Neural cell (in vitro differentiated cells): ENCODE data around the gene NCLN. TPM values are rescaled to one million over a fixed set of nuclear protein-coding genes. Genes with fewer than 3 reads are reported as not detected.
A peak's percentile ranks its signal among the peaks of the same experiment; 100 is the strongest.

ENCODE experiments used
- H2AFZ ChIP-seq: fragments of 200-600, 300-800 bp; sonication (generic), shearing (Covaris generic); 2 replicates; pipeline ENCODE4 v1.6.0; 2014; ENCODE audit warnings: low read depth, mild to moderate bottlenecking, antibody characterized with exemption, low read length, moderate library complexity
- H3F3A ChIP-seq: fragments of 200-600 bp; shearing (Covaris generic); 2 replicates; pipeline ENCODE4 v1.6.1; 2016; ENCODE audit warnings: mild to moderate bottlenecking, moderate library complexity, mixed read lengths, antibody characterized with exemption, low read length; ENCODE audit not compliant: insufficient read depth, poor library complexity, severe bottlenecking
- H3K27ac ChIP-seq: fragments of 200-600, 300-800 bp; sonication (generic), shearing (Covaris generic); 2 replicates; pipeline ENCODE4 v1.5.1; 2014; ENCODE audit warnings: mild to moderate bottlenecking, low read length, moderate library complexity
- H3K27me3 ChIP-seq: fragments of 300-800, 200-600 bp; sonication (generic), shearing (Covaris generic); 2 replicates; pipeline ENCODE4 v1.6.0; 2014; ENCODE audit warnings: mild to moderate bottlenecking, low read depth, low read length, moderate library complexity; ENCODE audit not compliant: insufficient read depth
- H3K36me3 ChIP-seq: fragments of 300-800, 200-600 bp; sonication (generic), shearing (Covaris generic); 2 replicates; pipeline ENCODE4 v1.5.1; 2014; ENCODE audit warnings: mild to moderate bottlenecking, antibody characterized with exemption, low read length, moderate library complexity; ENCODE audit not compliant: insufficient read depth
- H3K4me2 ChIP-seq: fragments of 300-800, 200-600 bp; sonication (generic), shearing (Covaris generic); 2 replicates; pipeline ENCODE4 v1.6.0; 2014; ENCODE audit warnings: mild to moderate bottlenecking, low read length
- H3K4me3 ChIP-seq: fragments of 300-800, 200-600 bp; sonication (generic), shearing (Covaris generic); 2 replicates; pipeline ENCODE4 v1.5.1; 2014; ENCODE audit warnings: mild to moderate bottlenecking, low read length, moderate library complexity
- H3K79me2 ChIP-seq: fragments of 200-600 bp; shearing (Covaris generic); replicated peaks from 2 replicates; pipeline ENCODE4 v1.6.0; 2014; ENCODE audit warnings: mild to moderate bottlenecking, low read length, moderate library complexity; ENCODE audit not compliant: insufficient read depth
- H3K9ac ChIP-seq: fragments of 300-800, 200-600 bp; sonication (generic), shearing (Covaris generic); 2 replicates; pipeline ENCODE4 v1.6.1; 2016; ENCODE audit warnings: mild to moderate bottlenecking, low read length, mixed read lengths
- H3K9me2 ChIP-seq: fragments of 200-600 bp; shearing (Covaris generic); 2 replicates; pipeline ENCODE4 v1.6.1; 2016; ENCODE audit warnings: mild to moderate bottlenecking, low read length, mixed read lengths; ENCODE audit not compliant: insufficient read depth
- H3K9me3 ChIP-seq: fragments of 200-600, 300-800 bp; sonication (generic), shearing (Covaris generic); 2 replicates; pipeline ENCODE4 v1.6.1; 2016; ENCODE audit warnings: mild to moderate bottlenecking, mixed run types, low read length, moderate library complexity, mixed read lengths
- H4K20me1 ChIP-seq: fragments of 200-600 bp; shearing (Covaris generic); 2 replicates; pipeline ENCODE4 v1.6.1; 2016; ENCODE audit warnings: mild to moderate bottlenecking, mixed run types; ENCODE audit not compliant: insufficient read depth
- EP300 ChIP-seq: fragments of 450-650 bp; conservative IDR thresholded peaks from 2 replicates; pipeline ENCODE4 v1.6.1; 2014; ENCODE audit warnings: antibody characterized with exemption, mild to moderate bottlenecking, moderate library complexity; ENCODE audit not compliant: poor library complexity, severe bottlenecking
- EZH2 ChIP-seq: fragments of 200-600, 300-800 bp; shearing (Covaris generic), sonication (generic); IDR thresholded peaks from 2 replicates; pipeline ENCODE4 v1.6.1; 2014; ENCODE audit warnings: antibody characterized with exemption, low read length, borderline replicate concordance, mild to moderate bottlenecking; ENCODE audit not compliant: insufficient read depth, poor library complexity, severe bottlenecking
- MXI1 ChIP-seq: fragments of 450-650 bp; conservative IDR thresholded peaks from 2 replicates; pipeline ENCODE4 v1.6.1; 2014; ENCODE audit warnings: antibody characterized with exemption, mild to moderate bottlenecking; ENCODE audit not compliant: poor library complexity, severe bottlenecking
- POLR2AphosphoS5 ChIP-seq: IDR thresholded peaks from 2 replicates; pipeline ENCODE4 v1.6.1; 2012
- RAD21 ChIP-seq: fragments of 450-650 bp; conservative IDR thresholded peaks from 2 replicates; pipeline ENCODE4 v1.6.1; 2014; ENCODE audit warnings: antibody characterized with exemption, mild to moderate bottlenecking, moderate library complexity
- SMC3 ChIP-seq: fragments of 450-650 bp; conservative IDR thresholded peaks from 2 replicates; pipeline ENCODE4 v1.6.1; 2014; ENCODE audit warnings: antibody characterized with exemption, mild to moderate bottlenecking, moderate library complexity; ENCODE audit not compliant: poor library complexity
- TAF1 ChIP-seq: IDR thresholded peaks from 2 replicates; pipeline ENCODE4 v1.6.1; 2012; ENCODE audit warnings: low read depth
- polyA plus RNA-seq: library from polyadenylated mRNA; depleted of rRNA; stranded (reverse); fragments of >200 nt; gene quantifications from 2 replicates; pipeline ENCODE4 v1.2.3, GENCODE V29; 2014
- TF ChIP-seq, protein P1 (sequence below): IDR thresholded peaks from 2 replicates; pipeline ENCODE4 v1.6.1; 2012; ENCODE audit warnings: borderline replicate concordance
- TF ChIP-seq, protein P2 (sequence below): fragments of 450-650 bp; IDR thresholded peaks from 2 replicates; pipeline ENCODE4 v1.5.1; 2014; ENCODE audit warnings: antibody characterized with exemption, mild to moderate bottlenecking, moderate library complexity; ENCODE audit not compliant: poor library complexity, severe bottlenecking

Gene NCLN
- polyA plus RNA-seq, 1 donor from 2014 or later, result 23.5 TPM

DNA sequence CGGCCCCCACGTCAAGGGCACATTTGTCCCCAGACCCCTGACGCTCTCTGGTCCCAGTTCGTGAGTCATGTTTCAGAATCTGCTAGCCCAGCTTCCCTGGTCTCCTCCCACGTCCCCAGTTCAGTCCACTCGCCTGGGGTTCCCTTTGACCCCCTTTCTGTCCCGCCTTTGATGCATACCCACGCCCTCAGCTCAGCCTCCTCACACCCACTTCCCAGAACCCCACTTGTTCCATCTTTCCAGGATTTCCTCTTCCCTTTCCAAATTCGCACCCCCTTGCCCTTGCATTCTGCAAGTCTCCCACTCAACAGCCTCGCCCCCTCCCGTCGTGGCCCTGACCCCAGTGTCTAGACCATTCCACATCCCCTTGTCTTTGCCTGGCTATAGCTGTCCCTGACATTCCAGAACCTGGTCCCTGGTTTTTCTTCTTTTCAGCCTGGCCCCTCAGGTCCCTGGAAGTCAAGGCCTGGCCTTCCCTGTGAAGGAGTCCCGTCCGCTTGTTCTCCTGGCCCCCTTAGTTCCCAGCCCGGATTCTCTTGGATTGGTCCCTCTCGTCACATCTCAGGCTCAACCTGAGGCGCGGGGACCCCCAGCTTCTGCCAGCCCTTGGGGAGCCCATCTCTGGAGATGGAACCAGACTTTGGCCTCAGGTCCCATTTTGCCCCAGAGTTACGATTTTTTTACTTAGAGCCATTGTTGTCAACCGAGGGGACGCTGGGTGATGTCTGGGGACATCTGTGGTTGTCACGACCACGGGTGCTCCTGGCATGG is 1.3 kb downstream of the NCLN start:
- Histone ChIP-seq H2AFZ (no peak overlapping the region), H3K9me3 (no peaks in the 10 kb centered on the region), H3K36me3 (no peaks in the 10 kb centered on the region), H3K9ac (peak overlapping the region; percentile 72), H4K20me1 (no peaks in the 10 kb centered on the region), H3K27me3 (no peaks in the 10 kb centered on the region), H3K4me2 (peak overlapping the region; percentile 78), H3K9me2 (no peaks in the 10 kb centered on the region), H3K79me2 (peaks cover 10% of the 10 kb centered on the region), H3K4me3 (peak overlapping the region; percentile 98), H3K27ac (no peak overlapping the region), H3F3A (no peaks in the 10 kb centered on the region)
- TF ChIP-seq, protein P1, sequence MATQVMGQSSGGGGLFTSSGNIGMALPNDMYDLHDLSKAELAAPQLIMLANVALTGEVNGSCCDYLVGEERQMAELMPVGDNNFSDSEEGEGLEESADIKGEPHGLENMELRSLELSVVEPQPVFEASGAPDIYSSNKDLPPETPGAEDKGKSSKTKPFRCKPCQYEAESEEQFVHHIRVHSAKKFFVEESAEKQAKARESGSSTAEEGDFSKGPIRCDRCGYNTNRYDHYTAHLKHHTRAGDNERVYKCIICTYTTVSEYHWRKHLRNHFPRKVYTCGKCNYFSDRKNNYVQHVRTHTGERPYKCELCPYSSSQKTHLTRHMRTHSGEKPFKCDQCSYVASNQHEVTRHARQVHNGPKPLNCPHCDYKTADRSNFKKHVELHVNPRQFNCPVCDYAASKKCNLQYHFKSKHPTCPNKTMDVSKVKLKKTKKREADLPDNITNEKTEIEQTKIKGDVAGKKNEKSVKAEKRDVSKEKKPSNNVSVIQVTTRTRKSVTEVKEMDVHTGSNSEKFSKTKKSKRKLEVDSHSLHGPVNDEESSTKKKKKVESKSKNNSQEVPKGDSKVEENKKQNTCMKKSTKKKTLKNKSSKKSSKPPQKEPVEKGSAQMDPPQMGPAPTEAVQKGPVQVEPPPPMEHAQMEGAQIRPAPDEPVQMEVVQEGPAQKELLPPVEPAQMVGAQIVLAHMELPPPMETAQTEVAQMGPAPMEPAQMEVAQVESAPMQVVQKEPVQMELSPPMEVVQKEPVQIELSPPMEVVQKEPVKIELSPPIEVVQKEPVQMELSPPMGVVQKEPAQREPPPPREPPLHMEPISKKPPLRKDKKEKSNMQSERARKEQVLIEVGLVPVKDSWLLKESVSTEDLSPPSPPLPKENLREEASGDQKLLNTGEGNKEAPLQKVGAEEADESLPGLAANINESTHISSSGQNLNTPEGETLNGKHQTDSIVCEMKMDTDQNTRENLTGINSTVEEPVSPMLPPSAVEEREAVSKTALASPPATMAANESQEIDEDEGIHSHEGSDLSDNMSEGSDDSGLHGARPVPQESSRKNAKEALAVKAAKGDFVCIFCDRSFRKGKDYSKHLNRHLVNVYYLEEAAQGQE, result no peak
- TF ChIP-seq POLR2AphosphoS5, result no peak
- no peak for TF ChIP-seq EP300
- TF ChIP-seq, protein P2, sequence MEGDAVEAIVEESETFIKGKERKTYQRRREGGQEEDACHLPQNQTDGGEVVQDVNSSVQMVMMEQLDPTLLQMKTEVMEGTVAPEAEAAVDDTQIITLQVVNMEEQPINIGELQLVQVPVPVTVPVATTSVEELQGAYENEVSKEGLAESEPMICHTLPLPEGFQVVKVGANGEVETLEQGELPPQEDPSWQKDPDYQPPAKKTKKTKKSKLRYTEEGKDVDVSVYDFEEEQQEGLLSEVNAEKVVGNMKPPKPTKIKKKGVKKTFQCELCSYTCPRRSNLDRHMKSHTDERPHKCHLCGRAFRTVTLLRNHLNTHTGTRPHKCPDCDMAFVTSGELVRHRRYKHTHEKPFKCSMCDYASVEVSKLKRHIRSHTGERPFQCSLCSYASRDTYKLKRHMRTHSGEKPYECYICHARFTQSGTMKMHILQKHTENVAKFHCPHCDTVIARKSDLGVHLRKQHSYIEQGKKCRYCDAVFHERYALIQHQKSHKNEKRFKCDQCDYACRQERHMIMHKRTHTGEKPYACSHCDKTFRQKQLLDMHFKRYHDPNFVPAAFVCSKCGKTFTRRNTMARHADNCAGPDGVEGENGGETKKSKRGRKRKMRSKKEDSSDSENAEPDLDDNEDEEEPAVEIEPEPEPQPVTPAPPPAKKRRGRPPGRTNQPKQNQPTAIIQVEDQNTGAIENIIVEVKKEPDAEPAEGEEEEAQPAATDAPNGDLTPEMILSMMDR, result no peak
- TF ChIP-seq EZH2, result no peak
- no peak for TF ChIP-seq MXI1
- TF ChIP-seq SMC3, result no peak
- no peak for TF ChIP-seq TAF1
- TF ChIP-seq RAD21, result no peak

DNA sequence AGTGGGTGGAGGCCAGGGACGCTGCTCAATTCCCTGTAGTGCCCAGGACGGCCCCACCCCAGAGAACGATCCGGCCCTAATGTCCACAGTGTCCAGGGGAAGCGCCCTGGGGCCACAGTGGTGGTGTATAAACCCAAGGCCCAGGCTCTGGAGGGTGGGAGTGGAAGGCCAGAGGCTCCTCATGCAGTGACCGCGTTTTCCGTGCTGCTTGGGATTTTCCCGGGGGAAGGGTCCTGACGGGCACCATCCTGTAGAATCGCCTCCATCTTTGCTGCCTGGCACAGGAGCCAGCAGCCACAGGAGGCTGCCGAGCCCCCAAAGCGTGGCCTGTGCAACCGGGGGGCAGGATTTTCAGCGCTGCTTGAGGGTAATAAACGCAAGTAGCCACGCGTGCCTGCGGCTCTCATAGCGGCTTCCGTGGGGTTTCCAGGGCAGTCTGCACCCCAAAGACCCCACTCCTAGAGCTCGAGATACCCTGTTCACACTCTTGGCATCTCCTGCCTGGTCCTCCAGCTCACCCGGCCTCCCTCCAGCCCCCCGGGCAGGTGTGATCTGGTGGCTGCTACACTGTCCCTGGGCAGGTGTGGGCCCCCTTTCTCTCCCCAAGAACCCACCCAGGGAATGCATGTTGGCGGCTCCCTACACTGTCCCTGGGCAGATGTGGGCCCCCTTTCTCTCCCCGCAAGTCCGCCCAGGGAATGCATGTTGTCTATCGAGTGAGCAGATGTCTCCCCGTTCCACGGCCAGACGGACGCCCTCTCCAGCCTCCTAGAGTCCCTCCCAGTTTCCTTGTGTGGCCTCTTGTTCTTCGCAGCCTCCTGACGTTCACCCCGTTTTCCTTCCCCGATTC is 2.2 kb downstream of the NCLN start:
- H2AFZ ChIP-seq, result no peak overlapping the region
- H3K79me2 ChIP-seq, result peaks cover 10% of the 10 kb centered on the region
- no peaks in the 10 kb centered on the region for H3K9me2 ChIP-seq
- no peak overlapping the region for H3K4me2 ChIP-seq
- H3F3A ChIP-seq, result no peaks in the 10 kb centered on the region
- H3K27me3 ChIP-seq, result no peaks in the 10 kb centered on the region
- no peak overlapping the region for H3K9ac ChIP-seq
- peak overlapping the region; percentile 98 for H3K4me3 ChIP-seq
- H3K36me3 ChIP-seq, result no peaks in the 10 kb centered on the region
- TF ChIP-seq RAD21 (no peak), POLR2AphosphoS5 (no peak), SMC3 (no peak)
- TF ChIP-seq, protein P1, result no peak
- TF ChIP-seq, protein P2, result no peak
- no peaks in the 10 kb centered on the region for H4K20me1 ChIP-seq
- no peak overlapping the region for H3K27ac ChIP-seq
- no peaks in the 10 kb centered on the region for H3K9me3 ChIP-seq
